ENCODE measurements around the gene STC2. TPM values are rescaled to one million over a fixed set of nuclear protein-coding genes. Genes with fewer than 3 reads are reported as not detected.
A peak's percentile ranks its signal among the peaks of the same experiment; 100 is the strongest.
"Not testable (repeated sequence)": the region's sequence is repeated elsewhere in the genome, so short reads cannot be mapped to it uniquely, and the experiment has no call there.

STC2 gene, protein sequence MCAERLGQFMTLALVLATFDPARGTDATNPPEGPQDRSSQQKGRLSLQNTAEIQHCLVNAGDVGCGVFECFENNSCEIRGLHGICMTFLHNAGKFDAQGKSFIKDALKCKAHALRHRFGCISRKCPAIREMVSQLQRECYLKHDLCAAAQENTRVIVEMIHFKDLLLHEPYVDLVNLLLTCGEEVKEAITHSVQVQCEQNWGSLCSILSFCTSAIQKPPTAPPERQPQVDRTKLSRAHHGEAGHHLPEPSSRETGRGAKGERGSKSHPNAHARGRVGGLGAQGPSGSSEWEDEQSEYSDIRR
- total RNA-seq (2014; rRNA removed; shearing (Covaris generic)) (not detected in 2 replicates), total RNA-seq (2022) (not detected in 2 replicates), Bru-seq, nascent RNA (percentile 15 among the genes with signal in this experiment), BruChase-seq, experiment 1, labeled RNA remaining after a 6-hour chase (percentile 15 among the genes with signal in this experiment), BruChase-seq, experiment 2, labeled RNA remaining after a 2-hour chase (percentile 24 among the genes with signal in this experiment)
- long read RNA-seq = 0 reads

DNA sequence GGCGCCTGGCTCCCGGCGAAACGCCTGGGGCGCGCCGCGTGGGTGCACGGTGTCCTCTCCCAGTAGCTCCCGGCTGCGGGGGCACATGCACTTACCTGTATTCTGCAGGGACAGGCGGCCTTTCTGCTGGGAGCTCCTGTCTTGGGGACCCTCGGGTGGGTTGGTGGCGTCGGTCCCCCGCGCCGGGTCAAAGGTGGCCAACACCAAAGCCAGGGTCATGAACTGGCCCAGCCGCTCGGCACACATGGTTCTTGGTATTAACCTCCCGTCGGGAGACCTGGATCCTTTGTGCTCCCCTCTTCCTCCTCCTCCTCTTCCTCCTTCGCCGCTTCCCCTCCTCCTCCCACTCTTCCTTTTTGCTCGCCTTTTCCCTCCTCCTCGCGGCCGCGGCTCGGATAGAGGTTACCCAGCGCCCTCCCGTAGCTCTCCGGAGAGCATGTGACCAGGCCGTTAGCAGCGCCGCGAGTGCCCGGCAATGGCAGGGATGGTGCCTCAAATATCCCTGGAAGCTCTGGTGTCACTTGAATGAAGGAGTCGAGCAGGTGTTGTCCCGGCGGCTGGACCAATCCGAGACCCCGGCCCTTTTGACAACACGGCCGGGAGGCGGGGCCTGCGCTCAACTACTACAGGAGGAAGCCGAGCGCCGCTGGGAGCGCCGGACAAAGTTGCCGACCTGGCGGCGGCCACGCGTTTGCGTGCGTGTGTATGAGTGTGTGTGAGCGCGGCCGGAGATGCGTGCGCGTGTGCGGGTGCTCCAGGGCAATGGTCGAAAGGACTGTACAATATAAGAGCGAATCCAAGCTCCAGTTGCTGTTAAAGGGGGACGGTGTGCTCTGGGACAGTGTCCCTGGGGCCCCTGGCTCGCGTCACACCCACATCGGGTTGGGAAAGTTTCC, at the start of gene STC2:
Gene STC2, minus strand, starts transcription at position 467 of the 896 bp plus-strand sequence. Its CDS starts 221 bp downstream, at position 246.
- Histone ChIP-seq H3K36me3 (ENCODE audit: insufficient read depth, low read length) (no peaks in the 10 kb centered on the region), H4K20me1 (ENCODE audit: insufficient read depth, low read length) (no peaks in the 10 kb centered on the region), H3K79me2 (ENCODE audit: insufficient read depth, low read depth, low read length) (no peaks in the 10 kb centered on the region), H3K4me2 (ENCODE audit: low read length) (no peak within 1 kb of the TSS), H3K9me2 (ENCODE audit: insufficient read depth, low read length) (no peaks in the 10 kb centered on the region), H3K4me1 (ENCODE audit: insufficient read depth, low read length, poor library complexity, severe bottlenecking) (no peaks in the 10 kb centered on the region), H3K27ac (ENCODE audit: low read depth, low read length, poor library complexity, severe bottlenecking) (no peak within 1 kb of the TSS), H3K4me3 (ENCODE audit: low read depth, low read length, poor library complexity, severe bottlenecking) (no peak within 1 kb of the TSS), H2AFZ (ENCODE audit: low read length) (no peak within 1 kb of the TSS), H3K9me3 (ENCODE audit: low read length) (no peaks in the 10 kb centered on the region)
- CTCF ChIA-PET (ENCODE audit: unreplicated experiment) = no interaction called here
- BruUV-seq (replicated peaks) = no TSS peak
- DNase-seq (ENCODE audit: low spot score) = no peak
- intact Hi-C loops (cut with micrococcal nuclease; ENCODE audit: unreplicated experiment) = no loop called here
- no peak for TF ChIP-seq EZH2phosphoT487 (IDR thresholded peaks at IDR 0.05; ENCODE audit: borderline replicate concordance, low read depth, low read length)
- TF ChIP-seq, protein P1, sequence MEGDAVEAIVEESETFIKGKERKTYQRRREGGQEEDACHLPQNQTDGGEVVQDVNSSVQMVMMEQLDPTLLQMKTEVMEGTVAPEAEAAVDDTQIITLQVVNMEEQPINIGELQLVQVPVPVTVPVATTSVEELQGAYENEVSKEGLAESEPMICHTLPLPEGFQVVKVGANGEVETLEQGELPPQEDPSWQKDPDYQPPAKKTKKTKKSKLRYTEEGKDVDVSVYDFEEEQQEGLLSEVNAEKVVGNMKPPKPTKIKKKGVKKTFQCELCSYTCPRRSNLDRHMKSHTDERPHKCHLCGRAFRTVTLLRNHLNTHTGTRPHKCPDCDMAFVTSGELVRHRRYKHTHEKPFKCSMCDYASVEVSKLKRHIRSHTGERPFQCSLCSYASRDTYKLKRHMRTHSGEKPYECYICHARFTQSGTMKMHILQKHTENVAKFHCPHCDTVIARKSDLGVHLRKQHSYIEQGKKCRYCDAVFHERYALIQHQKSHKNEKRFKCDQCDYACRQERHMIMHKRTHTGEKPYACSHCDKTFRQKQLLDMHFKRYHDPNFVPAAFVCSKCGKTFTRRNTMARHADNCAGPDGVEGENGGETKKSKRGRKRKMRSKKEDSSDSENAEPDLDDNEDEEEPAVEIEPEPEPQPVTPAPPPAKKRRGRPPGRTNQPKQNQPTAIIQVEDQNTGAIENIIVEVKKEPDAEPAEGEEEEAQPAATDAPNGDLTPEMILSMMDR (conservative IDR thresholded peaks at IDR 0.05; ENCODE audit: low read length) = no peak
- POLR2A ChIA-PET = no interaction called here

DNA sequence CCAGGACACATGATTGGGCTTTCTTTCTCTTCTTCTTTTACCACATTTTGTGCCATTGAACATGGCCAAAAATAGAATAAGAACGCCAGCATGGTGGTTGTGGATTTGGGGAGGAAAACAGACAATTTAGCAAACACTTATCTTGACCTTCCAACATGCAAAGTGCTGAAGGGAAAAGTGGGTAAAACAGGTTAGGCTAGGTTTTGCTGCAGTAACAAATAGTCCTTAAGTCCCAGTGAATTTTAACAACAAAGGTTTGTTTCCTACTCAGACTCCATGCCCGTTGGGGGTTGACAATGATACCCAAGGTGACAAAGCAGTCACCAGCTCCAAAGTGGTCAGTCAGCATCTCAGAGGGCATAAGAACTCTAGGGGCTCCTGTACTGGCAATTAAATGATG, 43.2 kb upstream of the STC2 start:
- ChIA-PET POLR2A (no interaction called here), CTCF (ENCODE audit: unreplicated experiment) (no interaction called here)
- intact Hi-C loops (cut with micrococcal nuclease; ENCODE audit: unreplicated experiment) = no loop called here
- TF ChIP-seq, protein P1 (conservative IDR thresholded peaks at IDR 0.05; ENCODE audit: low read length) = no peak
- no peak for TF ChIP-seq EZH2phosphoT487 (IDR thresholded peaks at IDR 0.05; ENCODE audit: borderline replicate concordance, low read depth, low read length)
- Histone ChIP-seq H3K79me2 (ENCODE audit: insufficient read depth, low read depth, low read length) (no peaks in the 10 kb centered on the region), H3K9me2 (ENCODE audit: insufficient read depth, low read length) (no peaks in the 10 kb centered on the region), H3K4me2 (ENCODE audit: low read length) (no peak overlapping the region), H3K36me3 (ENCODE audit: insufficient read depth, low read length) (no peaks in the 10 kb centered on the region), H3K27ac (ENCODE audit: low read depth, low read length, poor library complexity, severe bottlenecking) (no peak overlapping the region), H3K4me3 (ENCODE audit: low read depth, low read length, poor library complexity, severe bottlenecking) (no peak overlapping the region), H3K9me3 (ENCODE audit: low read length) (no peaks in the 10 kb centered on the region), H2AFZ (ENCODE audit: low read length) (no peak overlapping the region), H4K20me1 (ENCODE audit: insufficient read depth, low read length) (no peaks in the 10 kb centered on the region), H3K4me1 (ENCODE audit: insufficient read depth, low read length, poor library complexity, severe bottlenecking) (no peaks in the 10 kb centered on the region)
- no peak for DNase-seq (ENCODE audit: low spot score)
- BruUV-seq (replicated peaks) = no TSS peak

DNA sequence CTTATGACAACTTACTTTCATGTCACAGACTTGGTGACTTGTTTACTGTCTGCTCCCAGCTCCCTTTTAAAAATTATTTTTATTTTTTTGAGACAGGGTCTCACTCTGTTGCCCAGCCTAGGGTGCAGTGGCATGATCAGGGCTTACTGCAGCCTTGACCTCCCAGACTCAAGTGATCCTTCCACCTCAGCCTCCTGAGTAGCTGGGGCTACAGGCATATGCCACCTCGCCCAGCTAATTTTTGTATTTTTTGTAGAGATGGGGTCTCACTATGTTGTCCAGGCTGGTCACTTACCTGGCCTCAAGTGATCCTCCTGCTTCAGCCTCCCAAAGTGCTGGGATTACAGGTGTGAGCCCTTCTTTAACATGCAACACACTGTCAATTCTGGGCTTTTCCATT, 35.2 kb upstream of the STC2 start:
- H2AFZ ChIP-seq (ENCODE audit: low read length); BruUV-seq (replicated peaks); H3K4me1 ChIP-seq (ENCODE audit: insufficient read depth, low read length, poor library complexity, severe bottlenecking); H3K27ac ChIP-seq (ENCODE audit: low read depth, low read length, poor library complexity, severe bottlenecking); H3K4me3 ChIP-seq (ENCODE audit: low read depth, low read length, poor library complexity, severe bottlenecking); H3K79me2 ChIP-seq (ENCODE audit: insufficient read depth, low read depth, low read length); H3K36me3 ChIP-seq (ENCODE audit: insufficient read depth, low read length); H3K4me2 ChIP-seq (ENCODE audit: low read length); CTCF ChIA-PET (ENCODE audit: unreplicated experiment); H3K9me2 ChIP-seq (ENCODE audit: insufficient read depth, low read length); intact Hi-C loops (cut with micrococcal nuclease; ENCODE audit: unreplicated experiment); DNase-seq (ENCODE audit: low spot score); H4K20me1 ChIP-seq (ENCODE audit: insufficient read depth, low read length); H3K9me3 ChIP-seq (ENCODE audit: low read length): not testable (repeated sequence)
- POLR2A ChIA-PET = interaction anchor here (1.1 kb wide), 1 partner anchor 791 kb away, joined by 3 read pairs; no protein-coding TSS in a partner anchor
